MM.1S (cell line): ENCODE data around the gene GRHPR.
"Not testable (repeated sequence)": the region's sequence is repeated elsewhere in the genome, so short reads cannot be mapped to it uniquely, and the experiment has no call there.

Experiments
- DNase-seq: peaks from one replicate; pipeline ENCODE4 v3.0.0-alpha.2; 2015
- H2AFZ ChIP-seq: fragments of 300-600 bp; sonication (generic); 2 replicates; pipeline ENCODE4 v1.6.0; 2016; ENCODE audit warnings: antibody characterized with exemption, low read length
- H3F3A ChIP-seq: fragments of 300-600 bp; sonication (generic); 2 replicates; pipeline ENCODE4 v1.6.1; 2016; ENCODE audit warnings: mild to moderate bottlenecking, antibody characterized with exemption, low read length, moderate library complexity, mixed read lengths; ENCODE audit not compliant: insufficient read depth
- H3K27ac ChIP-seq: fragments of 300-600 bp; sonication (generic); 2 replicates; pipeline ENCODE4 v1.5.1; 2016; ENCODE audit warnings: mild to moderate bottlenecking, low read length
- H3K27me3 ChIP-seq: fragments of 300-600 bp; sonication (generic); replicated peaks from 2 replicates; pipeline ENCODE4 v1.6.0; 2016; ENCODE audit warnings: low read length; ENCODE audit not compliant: insufficient read depth
- H3K36me3 ChIP-seq: fragments of 300-600 bp; sonication (generic); replicated peaks from 2 replicates; pipeline ENCODE4 v1.6.1; 2016; ENCODE audit warnings: mild to moderate bottlenecking, low read length, mixed read lengths; ENCODE audit not compliant: insufficient read depth
- H3K4me1 ChIP-seq: fragments of 300-600 bp; sonication (generic); 2 replicates; pipeline ENCODE4 v1.6.1; 2016; ENCODE audit warnings: low read length, mixed read lengths
- H3K4me2 ChIP-seq: fragments of 300-600 bp; sonication (generic); 2 replicates; pipeline ENCODE4 v1.6.0; 2016; ENCODE audit warnings: low read depth, low read length
- H3K4me3 ChIP-seq: fragments of 300-600 bp; sonication (generic); 2 replicates; pipeline ENCODE4 v1.5.1; 2016; ENCODE audit warnings: low read length, mixed read lengths
- H3K79me2 ChIP-seq: fragments of 300-600 bp; sonication (generic); 2 replicates; pipeline ENCODE4 v1.6.1; 2016; ENCODE audit warnings: mixed run types, low read length, mixed read lengths
- H3K9ac ChIP-seq: fragments of 300-600 bp; sonication (generic); 2 replicates; pipeline ENCODE4 v1.6.1; 2016; ENCODE audit warnings: low read length, mixed read lengths
- H3K9me2 ChIP-seq: fragments of 300-600 bp; sonication (generic); replicated peaks from 2 replicates; pipeline ENCODE4 v1.6.1; 2016; ENCODE audit warnings: mild to moderate bottlenecking, low read length, mixed read lengths; ENCODE audit not compliant: insufficient read depth
- H3K9me3 ChIP-seq: fragments of 300-600 bp; sonication (generic); replicated peaks from 2 replicates; pipeline ENCODE4 v1.6.1; 2016; ENCODE audit warnings: mild to moderate bottlenecking, low read length, mixed read lengths; ENCODE audit not compliant: insufficient read depth
- H4K20me1 ChIP-seq: fragments of 300-600 bp; sonication (generic); 2 replicates; pipeline ENCODE4 v1.6.1; 2016; ENCODE audit warnings: mild to moderate bottlenecking, low read length, moderate library complexity, mixed read lengths; ENCODE audit not compliant: insufficient read depth
- EZH2 ChIP-seq: fragments of 300-600 bp; sonication (generic); optimal IDR thresholded peaks from 2 replicates; pipeline ENCODE3; 2017; ENCODE audit warnings: low read depth, mild to moderate bottlenecking, antibody characterized with exemption, low read length, mixed read lengths
- EZH2phosphoT487 ChIP-seq: fragments of 300-600 bp; sonication (generic); IDR thresholded peaks from 2 replicates; pipeline ENCODE4 v1.6.1; 2018; ENCODE audit warnings: antibody characterized with exemption, low read length
- TF ChIP-seq, protein P1 (sequence below): fragments of 300-600 bp; sonication (generic); IDR thresholded peaks from 2 replicates; pipeline ENCODE4 v1.5.1; 2016; ENCODE audit warnings: antibody characterized with exemption, low read length, mixed read lengths

The GRHPR gene

GRCh38 chr9:37464426-37465248, 42.1 kb downstream of the GRHPR start:
- Histone ChIP-seq H3F3A (0 out of 2 replicates have a peak, but pooled peaks cover 6% of the 10 kb centered on the region), H3K9me3 (no peaks in the 10 kb centered on the region), H2AFZ (peak overlapping the region; percentile 87), H3K36me3 (no peaks in the 10 kb centered on the region), H3K9me2 (no peaks in the 10 kb centered on the region), H3K4me3 (peak overlapping the region; percentile 95), H3K27ac (peak overlapping the region; percentile 90), H3K9ac (peak overlapping the region; percentile 93), H3K27me3 (no peaks in the 10 kb centered on the region), H3K79me2 (peaks cover 45% of the 10 kb centered on the region), H4K20me1 (no peaks in the 10 kb centered on the region), H3K4me1 (peaks cover 10% of the 10 kb centered on the region; the same call in 1 of the 2 replicates), H3K4me2 (peak overlapping the region; percentile 88)
- TF ChIP-seq, protein P1, sequence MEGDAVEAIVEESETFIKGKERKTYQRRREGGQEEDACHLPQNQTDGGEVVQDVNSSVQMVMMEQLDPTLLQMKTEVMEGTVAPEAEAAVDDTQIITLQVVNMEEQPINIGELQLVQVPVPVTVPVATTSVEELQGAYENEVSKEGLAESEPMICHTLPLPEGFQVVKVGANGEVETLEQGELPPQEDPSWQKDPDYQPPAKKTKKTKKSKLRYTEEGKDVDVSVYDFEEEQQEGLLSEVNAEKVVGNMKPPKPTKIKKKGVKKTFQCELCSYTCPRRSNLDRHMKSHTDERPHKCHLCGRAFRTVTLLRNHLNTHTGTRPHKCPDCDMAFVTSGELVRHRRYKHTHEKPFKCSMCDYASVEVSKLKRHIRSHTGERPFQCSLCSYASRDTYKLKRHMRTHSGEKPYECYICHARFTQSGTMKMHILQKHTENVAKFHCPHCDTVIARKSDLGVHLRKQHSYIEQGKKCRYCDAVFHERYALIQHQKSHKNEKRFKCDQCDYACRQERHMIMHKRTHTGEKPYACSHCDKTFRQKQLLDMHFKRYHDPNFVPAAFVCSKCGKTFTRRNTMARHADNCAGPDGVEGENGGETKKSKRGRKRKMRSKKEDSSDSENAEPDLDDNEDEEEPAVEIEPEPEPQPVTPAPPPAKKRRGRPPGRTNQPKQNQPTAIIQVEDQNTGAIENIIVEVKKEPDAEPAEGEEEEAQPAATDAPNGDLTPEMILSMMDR: no peak
- TF ChIP-seq EZH2phosphoT487 (no peak), EZH2 (no peak)
- peak; percentile 76 for DNase-seq

GRCh38 chr9:37465249-37466036, 42.9 kb downstream of the GRHPR start, which contains the start of gene ZBTB5:
Gene ZBTB5 (minus strand): TSS chr9:37465450. CDS start chr9:37442551, 22,899 bp downstream.
- Histone ChIP-seq H3K79me2 (peaks cover 44% of the 10 kb centered on the region), H3K4me2 (peak within 1 kb of the TSS; percentile 99), H3K9ac (peak within 1 kb of the TSS; percentile 93), H3K27me3 (no peaks in the 10 kb centered on the region), H3K36me3 (no peaks in the 10 kb centered on the region), H3K9me3 (no peaks in the 10 kb centered on the region), H3K4me3 (peak within 1 kb of the TSS; percentile 95), H3F3A (0 out of 2 replicates have a peak, but pooled peaks cover 6% of the 10 kb centered on the region), H3K9me2 (no peaks in the 10 kb centered on the region), H4K20me1 (no peaks in the 10 kb centered on the region), H3K4me1 (peaks cover 10% of the 10 kb centered on the region; the same call in 1 of the 2 replicates), H2AFZ (peak within 1 kb of the TSS; percentile 99), H3K27ac (peak within 1 kb of the TSS; percentile 90)
- TF ChIP-seq EZH2 (no peak), EZH2phosphoT487 (no peak)
- TF ChIP-seq, protein P1: no peak
- peak; percentile 99 for DNase-seq

DNA sequence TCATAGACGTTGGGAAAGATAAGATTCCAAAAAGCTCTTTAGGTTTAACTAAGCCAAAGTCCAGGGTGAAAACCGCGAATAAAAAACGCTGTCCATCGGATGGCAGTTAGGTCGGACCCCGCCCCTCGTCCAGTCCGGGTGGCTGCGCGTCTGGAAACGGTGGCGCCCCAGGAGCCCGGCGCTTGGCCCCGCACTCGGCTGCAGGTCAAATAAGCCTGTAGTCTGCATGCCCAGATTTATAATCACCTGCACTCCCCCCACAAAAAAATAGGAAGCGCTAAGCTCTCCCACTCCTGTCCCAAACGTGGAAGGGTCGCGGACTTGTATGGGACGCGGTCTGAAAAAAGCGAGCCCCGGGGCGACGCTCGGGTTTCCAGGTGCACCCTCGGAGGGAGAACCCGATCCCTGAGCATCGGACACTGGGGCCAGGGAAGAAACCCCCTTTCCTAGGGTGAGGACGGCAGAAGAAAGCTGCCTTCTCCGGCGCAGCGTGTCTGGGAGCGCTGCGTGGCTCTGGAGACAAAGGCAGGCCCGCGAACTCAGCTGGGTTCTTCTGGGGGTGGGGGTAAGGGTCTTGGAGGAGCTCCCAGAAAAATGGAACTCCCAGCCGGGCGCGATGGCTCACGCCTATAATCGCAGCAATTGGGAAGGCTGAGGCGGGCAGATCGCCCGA, 43.7 kb downstream of the GRHPR start:
- Histone ChIP-seq H3K9ac (peak overlapping the region; percentile 79), H3K4me3 (peak overlapping the region; percentile 89), H3K9me2 (no peaks in the 10 kb centered on the region), H3K4me2 (peak overlapping the region; percentile 99), H3K4me1 (peaks cover 10% of the 10 kb centered on the region; the same call in 1 of the 2 replicates), H2AFZ (peak overlapping the region; percentile 99), H3K27ac (peak overlapping the region; percentile 90; the same call in 1 of the 2 replicates), H3K9me3 (no peaks in the 10 kb centered on the region), H4K20me1 (no peaks in the 10 kb centered on the region), H3K27me3 (no peaks in the 10 kb centered on the region), H3F3A (0 out of 2 replicates have a peak, but pooled peaks cover 6% of the 10 kb centered on the region), H3K79me2 (peaks cover 37% of the 10 kb centered on the region), H3K36me3 (no peaks in the 10 kb centered on the region)
- peak; percentile 16 for DNase-seq
- TF ChIP-seq EZH2phosphoT487 (no peak), EZH2 (no peak)
- TF ChIP-seq, protein P1: no peak

- peaks cover 23% of the 10 kb centered on the region for H3K79me2 ChIP-seq
- not testable (repeated sequence) for DNase-seq, H3K27me3 ChIP-seq, H3K27ac ChIP-seq, H3F3A ChIP-seq, H3K4me2 ChIP-seq, H4K20me1 ChIP-seq, H3K9me2 ChIP-seq, H3K36me3 ChIP-seq, H3K4me3 ChIP-seq, H3K9me3 ChIP-seq, H3K9ac ChIP-seq, H2AFZ ChIP-seq
- H3K4me1 ChIP-seq: peaks cover 14% of the 10 kb centered on the region; the same call in 1 of the 2 replicates
Measured at GRCh38 chr9:37467530-37467929, 45.0 kb downstream of the GRHPR start.
